Thyroid gland (tissue), 4 donors: ENCODE data around the gene MYL11.

Experiments used
- POLR2A ChIP-seq, 2 donors: fragments of 450-650 bp; IDR thresholded peaks; one replicate each; pipeline ENCODE4 v1.6.1; 2017; ENCODE audit warnings: antibody characterized with exemption in 2 of 2, mild to moderate bottlenecking in 2 of 2, moderate library complexity in 1 of 2
- TF ChIP-seq, protein P1 (sequence below), 6 experiments: fragments of 200-600 bp in 3 of 6; fragments of 450-650 bp in 3 of 6; sonication (generic) in 3 of 6; IDR thresholded peaks; one replicate each; pipeline ENCODE4 v1.5.1; 2016 to 2019; ENCODE audit warnings: antibody characterized with exemption in 6 of 6, mild to moderate bottlenecking in 2 of 6, inconsistent platforms in 1 of 6, moderate library complexity in 1 of 6

DNA sequence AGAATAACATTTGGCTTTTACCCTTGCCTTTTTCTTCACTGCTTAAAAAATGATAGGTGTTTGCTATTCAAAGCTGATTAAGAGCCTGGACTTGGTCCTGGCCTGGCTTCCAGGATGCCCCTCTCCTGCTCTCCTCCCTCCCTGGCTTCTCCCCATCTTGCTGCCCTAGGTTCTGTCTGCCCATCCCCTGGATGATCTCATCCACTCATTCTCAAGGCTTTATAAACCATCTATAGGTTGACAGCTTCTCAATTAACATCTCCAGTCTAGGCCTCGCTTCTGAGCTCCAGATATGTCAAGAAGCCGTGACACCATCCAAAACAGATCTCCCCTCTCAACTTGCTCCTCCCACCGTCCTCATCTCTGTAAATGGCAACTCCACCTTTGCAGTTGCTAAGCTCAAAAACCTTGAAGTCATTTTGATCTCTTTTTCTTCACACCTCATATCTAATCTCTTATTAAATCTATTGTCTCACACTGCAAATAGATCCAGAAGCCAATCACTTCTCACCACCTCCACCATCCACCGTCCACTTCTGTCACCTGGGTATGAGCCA, 41.5 kb downstream of the MYL11 start:
- TF ChIP-seq, protein P1, sequence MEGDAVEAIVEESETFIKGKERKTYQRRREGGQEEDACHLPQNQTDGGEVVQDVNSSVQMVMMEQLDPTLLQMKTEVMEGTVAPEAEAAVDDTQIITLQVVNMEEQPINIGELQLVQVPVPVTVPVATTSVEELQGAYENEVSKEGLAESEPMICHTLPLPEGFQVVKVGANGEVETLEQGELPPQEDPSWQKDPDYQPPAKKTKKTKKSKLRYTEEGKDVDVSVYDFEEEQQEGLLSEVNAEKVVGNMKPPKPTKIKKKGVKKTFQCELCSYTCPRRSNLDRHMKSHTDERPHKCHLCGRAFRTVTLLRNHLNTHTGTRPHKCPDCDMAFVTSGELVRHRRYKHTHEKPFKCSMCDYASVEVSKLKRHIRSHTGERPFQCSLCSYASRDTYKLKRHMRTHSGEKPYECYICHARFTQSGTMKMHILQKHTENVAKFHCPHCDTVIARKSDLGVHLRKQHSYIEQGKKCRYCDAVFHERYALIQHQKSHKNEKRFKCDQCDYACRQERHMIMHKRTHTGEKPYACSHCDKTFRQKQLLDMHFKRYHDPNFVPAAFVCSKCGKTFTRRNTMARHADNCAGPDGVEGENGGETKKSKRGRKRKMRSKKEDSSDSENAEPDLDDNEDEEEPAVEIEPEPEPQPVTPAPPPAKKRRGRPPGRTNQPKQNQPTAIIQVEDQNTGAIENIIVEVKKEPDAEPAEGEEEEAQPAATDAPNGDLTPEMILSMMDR (IDR thresholded peaks at IDR 0.05) = no peak
- no peak for TF ChIP-seq POLR2A (IDR thresholded peaks at IDR 0.05)
